HG03521 (cell line): ENCODE data around the gene ZNF518A.
"Not testable (repeated sequence)": the region's sequence is repeated elsewhere in the genome, so short reads cannot be mapped to it uniquely, and the experiment has no call there.

Source experiments
- ATAC-seq: cut with Tn5 transposase; IDR thresholded peaks from one replicate; pipeline ENCODE4 v1.9.1; 2021; ENCODE audit warnings: mild to moderate bottlenecking, moderate library complexity; ENCODE audit not compliant: unreplicated experiment

The ZNF518A gene

DNA sequence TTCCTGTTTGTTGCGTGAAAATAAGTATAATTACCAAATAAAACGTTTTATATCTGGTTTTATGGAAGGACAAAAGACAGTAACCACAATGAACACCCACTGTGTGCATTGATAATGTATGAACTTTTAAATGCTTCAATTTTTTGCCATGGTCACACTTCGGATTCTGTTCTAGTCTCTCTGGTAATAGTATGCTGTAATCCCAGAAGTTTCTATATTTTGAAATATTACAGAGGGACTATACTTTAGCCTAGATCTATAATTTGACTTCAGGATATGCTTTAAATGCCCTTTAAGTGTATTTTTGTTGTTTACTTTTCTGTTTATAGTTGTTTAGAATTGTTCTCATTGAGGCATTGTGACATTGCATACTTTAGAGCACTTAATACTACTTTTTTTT, 1.5 kb downstream of the ZNF518A start:
- no peak for ATAC-seq

DNA sequence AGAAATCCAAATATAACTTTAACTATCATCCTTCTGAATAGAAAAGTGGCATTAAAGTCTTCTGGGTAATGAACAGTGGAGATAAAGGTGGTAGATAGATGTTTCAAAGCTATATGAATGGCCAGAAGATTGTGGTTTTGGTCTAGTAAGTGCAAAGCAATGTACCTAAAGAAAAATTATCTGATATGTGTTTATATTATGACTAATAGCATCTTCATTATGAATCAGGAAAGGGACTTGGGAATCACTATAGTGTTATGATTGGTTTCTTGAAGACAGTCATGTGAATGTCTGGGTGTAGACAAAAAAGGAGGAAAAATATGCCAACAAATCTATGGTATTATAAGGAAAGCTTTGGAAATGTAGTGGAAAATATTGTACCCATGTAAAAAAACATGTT, 3.0 kb downstream of the ZNF518A start:
- ATAC-seq: no peak

DNA sequence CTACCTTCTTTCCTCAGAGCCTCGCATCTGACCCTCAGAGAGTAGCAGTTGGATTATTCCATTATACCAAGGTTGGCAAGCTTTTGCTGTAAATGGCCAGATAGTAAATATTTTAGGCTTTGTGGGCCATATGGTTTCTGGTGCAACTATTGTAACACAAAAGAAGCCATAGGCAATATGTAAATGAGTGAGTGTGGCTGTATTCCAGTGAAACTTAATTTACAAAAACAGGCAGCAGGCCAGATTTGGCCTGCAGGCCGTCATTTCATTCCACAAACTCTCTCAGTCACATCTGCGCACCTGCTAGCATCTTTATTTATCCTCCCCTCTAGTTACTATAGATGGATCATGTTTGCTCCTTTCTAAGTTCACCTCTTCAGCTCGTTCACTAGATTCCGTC, 6.7 kb downstream of the ZNF518A start:
- no peak for ATAC-seq

DNA sequence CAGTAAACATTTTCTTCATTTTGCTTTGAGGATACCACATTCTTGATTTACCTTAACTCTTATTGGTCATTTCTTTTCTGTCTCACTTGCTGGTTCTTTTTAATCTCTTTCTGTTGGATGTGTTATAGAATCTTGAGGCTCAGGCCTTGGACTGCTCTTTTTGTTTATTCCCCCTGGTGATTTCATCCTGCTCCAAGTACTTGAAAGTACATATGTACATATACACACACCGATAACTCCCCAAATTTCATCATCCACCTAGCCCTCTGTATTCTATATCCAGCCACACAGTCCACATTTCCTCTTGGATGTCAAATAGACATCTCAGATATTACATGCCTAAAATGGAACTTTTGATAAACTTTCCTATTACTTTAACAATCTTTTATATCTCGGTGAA, 7.5 kb downstream of the ZNF518A start:
- ATAC-seq: no peak

DNA sequence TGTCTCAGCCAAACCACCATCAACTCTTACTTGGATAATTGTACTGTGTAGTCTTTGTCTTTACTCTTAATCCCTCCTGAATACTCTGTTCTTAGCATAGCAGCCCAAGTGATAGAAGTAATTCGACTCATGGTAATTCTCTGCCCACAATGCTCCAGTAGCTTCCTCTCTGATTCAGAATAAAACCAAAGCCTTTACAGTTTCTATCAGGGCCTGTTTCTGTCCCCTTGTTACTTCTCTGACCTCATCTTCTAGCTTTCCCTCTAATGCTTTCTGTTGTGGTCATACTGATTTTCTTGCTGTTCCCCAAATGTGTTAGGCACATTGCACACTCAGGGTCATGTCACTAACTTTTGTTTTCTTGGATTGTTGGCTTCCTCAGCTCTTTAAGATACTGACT, 8.0 kb downstream of the ZNF518A start:
- ATAC-seq: peak; percentile 93

DNA sequence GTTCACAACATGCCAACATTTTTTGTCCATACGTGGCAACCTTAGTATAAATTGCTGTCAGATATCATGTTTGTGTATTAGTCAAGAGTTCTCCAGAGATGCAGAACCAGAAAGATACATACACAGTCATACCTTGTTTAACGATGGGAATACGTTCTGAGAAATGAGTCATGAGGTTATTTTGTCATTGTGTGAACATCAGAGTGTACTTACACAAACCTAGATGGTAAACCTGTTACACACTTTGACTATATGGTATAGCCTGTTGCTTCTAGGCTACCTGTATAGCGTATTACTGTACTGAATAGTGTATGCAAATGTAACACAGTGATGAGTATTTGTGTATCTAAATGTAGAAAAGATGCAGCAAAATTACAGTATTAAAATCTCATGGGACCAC, 22.3 kb downstream of the ZNF518A start:
- ATAC-seq: no peak

DNA sequence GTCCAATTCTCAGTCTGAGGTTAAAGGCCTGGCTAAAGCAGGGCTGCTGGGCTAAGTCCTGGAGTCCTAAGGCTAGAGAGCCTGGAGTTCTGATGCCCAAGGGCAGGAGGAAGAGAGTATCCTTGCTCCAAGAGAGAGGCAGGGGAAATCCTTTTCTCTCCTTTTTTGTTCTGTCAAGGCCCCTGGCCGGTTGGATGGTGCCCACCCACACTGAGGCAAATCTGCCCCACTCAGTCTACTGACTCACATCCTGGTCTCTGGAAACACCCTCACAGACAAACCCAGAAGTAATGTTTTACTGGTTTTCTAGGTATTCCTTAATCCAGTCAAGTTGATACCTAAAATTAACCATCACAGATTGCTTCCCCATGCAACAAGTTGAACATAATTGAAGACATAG, 23.0 kb downstream of the ZNF518A start:
- ATAC-seq: no peak

- ATAC-seq: no peak
Measured at GRCh38 chr10:96165726-96166125, 35.6 kb downstream of the ZNF518A start.

GRCh38 chr10:96168546-96168945, 38.4 kb downstream of the ZNF518A start:
- ATAC-seq: no peak

DNA sequence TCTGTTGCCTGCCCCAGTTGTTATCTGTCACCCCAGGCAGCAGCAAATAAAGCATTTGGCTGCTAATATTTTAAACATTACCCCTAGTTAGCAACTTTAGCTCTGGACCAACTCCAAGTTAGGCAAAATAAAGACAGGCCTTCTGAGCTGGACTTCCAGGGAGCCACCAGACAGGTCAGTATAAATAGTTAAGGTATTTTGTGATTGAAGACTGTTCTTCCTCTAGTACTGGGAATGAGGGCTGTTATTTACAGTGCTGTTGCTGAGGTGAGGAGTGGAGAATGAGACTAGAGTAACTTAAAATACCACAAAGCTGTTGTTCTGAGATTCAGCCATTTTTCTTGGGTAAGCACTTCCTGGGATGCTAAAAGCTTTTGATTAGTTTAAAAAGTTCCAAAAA, 40.1 kb downstream of the ZNF518A start:
- no peak for ATAC-seq

GRCh38 chr10:96172666-96173065, 42.6 kb downstream of the ZNF518A start:
- no peak for ATAC-seq

DNA sequence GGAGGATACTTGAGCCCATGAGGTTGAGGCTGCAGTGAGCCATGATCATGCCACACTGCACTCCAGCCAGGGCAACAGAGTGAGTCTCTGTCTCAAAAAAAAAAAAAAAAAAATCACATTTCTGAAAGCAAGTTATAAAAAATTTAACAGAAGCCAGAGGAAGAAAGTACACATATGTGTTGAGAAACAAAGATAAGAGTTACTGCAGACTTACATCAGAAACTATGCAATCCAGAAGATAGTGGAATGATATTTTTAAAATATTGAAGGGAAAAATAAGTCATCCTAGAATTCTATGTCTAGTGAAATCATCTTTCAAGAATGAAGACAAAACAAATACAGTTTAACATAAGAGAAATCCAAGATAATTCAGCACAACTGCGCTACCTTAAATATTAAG, 46.9 kb downstream of the ZNF518A start:
- ATAC-seq: no peak

DNA sequence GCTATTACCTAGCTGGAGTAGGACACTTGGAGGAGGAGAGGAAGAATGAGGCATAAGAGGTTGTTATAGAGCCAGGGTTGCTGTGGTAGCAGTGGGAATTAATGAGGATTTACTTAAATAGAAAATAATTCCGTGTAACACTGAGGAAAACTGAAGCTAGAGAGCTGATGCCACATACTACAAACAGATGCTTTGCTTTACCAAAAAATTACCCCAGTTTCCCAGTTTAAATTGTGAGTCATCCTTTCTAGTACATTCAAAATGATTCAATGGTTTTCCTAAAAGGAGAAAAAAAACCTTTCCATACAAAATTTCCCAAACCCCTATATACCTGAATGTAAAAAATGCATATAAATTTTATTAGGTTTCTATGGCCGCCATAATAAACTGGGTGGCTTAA, 58.3 kb downstream of the ZNF518A start:
- ATAC-seq: no peak

GRCh38 chr10:96188916-96189315, 58.8 kb downstream of the ZNF518A start:
- ATAC-seq: no peak

- not testable (repeated sequence) for ATAC-seq
Measured at GRCh38 chr10:96189505-96189904, 59.4 kb downstream of the ZNF518A start.

- ATAC-seq: no peak
Measured at GRCh38 chr10:96201525-96201924, 71.4 kb downstream of the ZNF518A start.

- no peak for ATAC-seq
Measured at GRCh38 chr10:96205580-96205979, 75.5 kb downstream of the ZNF518A start.

DNA sequence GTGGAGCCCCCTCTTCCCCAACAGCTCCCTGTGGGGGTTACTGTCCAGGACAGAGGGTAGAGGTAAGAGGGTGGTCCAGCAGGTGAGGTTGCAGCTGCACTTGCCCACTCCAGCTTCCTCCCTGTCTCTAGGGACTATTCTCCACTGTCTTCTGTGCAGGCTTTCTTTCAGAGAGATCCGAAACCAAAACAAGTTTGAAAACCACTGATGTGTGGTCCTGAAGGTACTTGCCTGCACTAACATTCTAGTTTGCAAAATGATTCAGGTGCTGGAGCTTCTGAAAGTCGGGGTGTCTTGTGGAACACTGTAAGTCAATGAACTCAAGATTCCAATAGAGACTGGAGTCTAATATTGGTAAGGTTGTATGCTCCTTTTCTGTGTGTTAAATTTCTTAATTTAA, 78.2 kb downstream of the ZNF518A start:
- ATAC-seq: no peak

DNA sequence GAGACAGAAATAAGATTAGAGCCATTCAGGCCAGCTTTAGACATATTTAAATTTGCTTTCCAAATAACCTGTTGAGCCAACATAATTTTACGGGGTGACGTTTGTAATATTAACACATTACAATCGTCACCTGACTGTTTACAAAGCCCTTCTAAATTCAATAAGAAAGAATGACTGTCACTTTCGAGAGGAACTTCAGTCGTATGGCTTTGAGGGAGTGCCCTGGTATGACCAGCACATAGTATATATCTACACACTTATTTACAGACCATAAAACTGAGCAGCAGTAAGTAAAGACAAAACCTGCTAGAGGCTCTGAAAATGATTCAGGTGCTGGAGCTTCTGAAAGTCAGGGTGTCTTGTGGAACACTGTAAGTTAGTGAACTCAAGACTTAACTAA, 78.8 kb downstream of the ZNF518A start:
- no peak for ATAC-seq

DNA sequence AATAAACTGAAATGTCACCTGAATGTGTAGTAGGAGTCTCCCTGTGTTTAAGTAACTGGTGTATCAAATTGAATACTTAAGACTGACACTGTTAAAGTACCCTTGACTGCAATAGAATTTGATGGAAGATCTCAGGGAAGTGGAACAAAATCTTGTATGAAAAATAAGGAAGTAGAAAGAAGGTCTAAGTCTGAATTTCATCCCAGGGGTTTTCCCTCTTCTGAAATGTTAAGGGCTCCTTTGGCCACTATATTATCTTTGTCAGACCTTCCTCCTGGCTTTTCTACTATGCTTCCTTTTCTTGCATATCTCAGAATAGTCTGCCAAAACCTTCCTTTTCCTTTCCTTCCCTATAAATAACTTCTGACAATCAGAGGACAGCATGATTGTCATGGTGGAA, 81.7 kb downstream of the ZNF518A start:
- no peak for ATAC-seq

GRCh38 chr10:96212911-96213310, 82.8 kb downstream of the ZNF518A start:
- ATAC-seq: no peak
